ENCODE results near the gene GDPD3. TPM values are rescaled to one million over a fixed set of nuclear protein-coding genes. Genes with fewer than 3 reads are reported as not detected.
A peak's percentile ranks its signal among the peaks of the same experiment; 100 is the strongest.

GDPD3 gene
- total and polyA plus RNA-seq, 9 of the 15 experiments (the other 6 are each of a cell fraction or from before 2014, with no cell fraction given): 0.47 to 3.9 (median 1.1) TPM

DNA sequence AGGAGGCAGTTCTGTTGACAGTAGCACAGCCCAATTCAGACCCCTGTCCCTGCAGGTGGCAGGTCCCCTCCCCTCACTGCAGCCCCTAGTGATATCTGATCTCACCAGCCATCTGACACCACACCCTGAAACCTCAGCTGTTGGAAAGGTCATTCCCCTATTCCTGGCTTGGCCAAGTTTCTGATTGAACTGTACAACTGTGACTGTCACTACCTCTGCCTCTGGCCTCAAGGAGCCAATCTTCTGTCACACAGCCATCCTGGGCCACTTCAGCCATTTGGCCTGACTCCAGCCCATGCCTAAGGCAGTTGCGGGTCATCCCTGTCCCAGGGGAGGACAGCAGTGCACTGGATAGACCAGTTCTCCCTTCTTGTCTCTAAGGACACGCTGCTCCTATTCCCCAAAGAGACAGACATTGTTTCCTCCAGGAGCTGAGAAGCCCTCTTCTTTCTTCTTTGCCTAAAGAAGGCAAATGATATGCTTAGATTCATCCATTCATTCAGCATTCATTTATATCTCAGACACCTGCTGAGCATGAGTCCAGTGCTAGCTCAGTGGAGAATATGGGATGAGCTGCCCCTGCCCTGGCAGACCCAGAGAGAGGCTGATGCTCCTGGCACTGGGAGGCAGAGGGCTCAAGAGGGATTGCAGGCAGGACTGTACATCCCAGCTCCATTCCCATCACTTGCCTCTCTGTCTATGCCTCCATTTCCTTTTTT, 52.3 kb downstream of the GDPD3 start:
- Histone ChIP-seq H3K27me3 (ENCODE audit: control insufficient read depth in 2 of 2, insufficient read depth in 2 of 2, low read length in 2 of 2) (no peaks in the 10 kb centered on the region), H3K4me3 (no peak overlapping the region), H3K79me2 (ENCODE audit: control insufficient read depth, insufficient read depth, low read length) (peaks cover 27% of the 10 kb centered on the region), H3K4me1 (replicated peaks in 1 of 2; ENCODE audit: control insufficient read depth in 2 of 2, insufficient read depth in 2 of 2, low read length in 2 of 2) (peaks cover 17 to 32% of the 10 kb centered on the region in 2 experiments), H3K9ac (ENCODE audit: insufficient read depth in 1 of 2, low read depth in 2 of 2, low read length in 2 of 2) (peak overlapping the region in 1 of 2 experiments; percentile 89; a peak in 1 of 4 replicates), H3K36me3 (ENCODE audit: control insufficient read depth, insufficient read depth, low read length) (peaks cover under 1% of the 10 kb centered on the region; the same call in 1 of the 3 replicates), H4K20me1 (replicated peaks; ENCODE audit: control insufficient read depth, insufficient read depth, low read length) (peaks cover 2% of the 10 kb centered on the region), H3K4me2 (ENCODE audit: insufficient read depth, low read length) (no peak overlapping the region), H3K27ac (ENCODE audit: extremely low read depth, low read depth, low read length) (no peak overlapping the region), H2AFZ (ENCODE audit: low read depth, low read length) (no peak overlapping the region), H3K9me3 (replicated peaks; ENCODE audit: control insufficient read depth, insufficient read depth, low read depth, low read length) (no peaks in the 10 kb centered on the region), H3K9me1 (ENCODE audit: control insufficient read depth, insufficient read depth, low read length) (no peaks in the 10 kb centered on the region)
- 14% methylated on average over 2 of the region's 2 CpGs for WGBS (ENCODE audit: insufficient coverage, low coverage, missing lambda C conversion rate)
- CTCF ChIA-PET (ENCODE audit: low intra/inter-chr PET ratio): no interaction called here
- ATAC-seq (no peak), FAIRE-seq (peak; percentile 57), DNase-seq (ENCODE audit: extremely low read depth in 1 of 4, low spot score in 3 of 4) (peak in 2 of 4 experiments; percentile 16 to 49)
- no TSS peak for BruUV-seq (replicated peaks)
- intact Hi-C loops (cut with micrococcal nuclease) (loop anchor here (10.0 kb wide), 2 partner anchors 314 to 594 kb away; partner anchors contain the start of genes FBRS, MYL11, PRR14 and TBC1D10B), in situ Hi-C loops (cut with MboI) (no loop called here)
- POLR2A ChIA-PET: interaction anchor here (0.6 to 1.4 kb wide), 3 partner anchors 14 to 558 kb away, joined by 3 to 4 read pairs (median 4); partner anchors contain the start of gene TBX6
- TF ChIP-seq KAT8 (IDR thresholded peaks at IDR 0.05; ENCODE audit: low read depth): no peak
- TF ChIP-seq SP1 (CRISPR knock-in tag; IDR thresholded peaks at IDR 0.05): no peak
- peak; percentile 2 for TF ChIP-seq MEIS2 (IDR thresholded peaks at IDR 0.05; ENCODE audit: partially characterized antibody)
- no peak for TF ChIP-seq ERF (CRISPR knock-in tag; IDR thresholded peaks at IDR 0.05)
- TF ChIP-seq RCOR1 (IDR thresholded peaks at IDR 0.05; ENCODE audit: borderline replicate concordance in 1 of 2, low read depth in 2 of 2, low read length in 2 of 2): peak; percentile 19 to 90; a peak in 2 of 4 replicates
- no peak for TF ChIP-seq HNRNPK (IDR thresholded peaks at IDR 0.05; ENCODE audit: low read depth, low read length, poor library complexity, severe bottlenecking)
- TF ChIP-seq, protein P1, sequence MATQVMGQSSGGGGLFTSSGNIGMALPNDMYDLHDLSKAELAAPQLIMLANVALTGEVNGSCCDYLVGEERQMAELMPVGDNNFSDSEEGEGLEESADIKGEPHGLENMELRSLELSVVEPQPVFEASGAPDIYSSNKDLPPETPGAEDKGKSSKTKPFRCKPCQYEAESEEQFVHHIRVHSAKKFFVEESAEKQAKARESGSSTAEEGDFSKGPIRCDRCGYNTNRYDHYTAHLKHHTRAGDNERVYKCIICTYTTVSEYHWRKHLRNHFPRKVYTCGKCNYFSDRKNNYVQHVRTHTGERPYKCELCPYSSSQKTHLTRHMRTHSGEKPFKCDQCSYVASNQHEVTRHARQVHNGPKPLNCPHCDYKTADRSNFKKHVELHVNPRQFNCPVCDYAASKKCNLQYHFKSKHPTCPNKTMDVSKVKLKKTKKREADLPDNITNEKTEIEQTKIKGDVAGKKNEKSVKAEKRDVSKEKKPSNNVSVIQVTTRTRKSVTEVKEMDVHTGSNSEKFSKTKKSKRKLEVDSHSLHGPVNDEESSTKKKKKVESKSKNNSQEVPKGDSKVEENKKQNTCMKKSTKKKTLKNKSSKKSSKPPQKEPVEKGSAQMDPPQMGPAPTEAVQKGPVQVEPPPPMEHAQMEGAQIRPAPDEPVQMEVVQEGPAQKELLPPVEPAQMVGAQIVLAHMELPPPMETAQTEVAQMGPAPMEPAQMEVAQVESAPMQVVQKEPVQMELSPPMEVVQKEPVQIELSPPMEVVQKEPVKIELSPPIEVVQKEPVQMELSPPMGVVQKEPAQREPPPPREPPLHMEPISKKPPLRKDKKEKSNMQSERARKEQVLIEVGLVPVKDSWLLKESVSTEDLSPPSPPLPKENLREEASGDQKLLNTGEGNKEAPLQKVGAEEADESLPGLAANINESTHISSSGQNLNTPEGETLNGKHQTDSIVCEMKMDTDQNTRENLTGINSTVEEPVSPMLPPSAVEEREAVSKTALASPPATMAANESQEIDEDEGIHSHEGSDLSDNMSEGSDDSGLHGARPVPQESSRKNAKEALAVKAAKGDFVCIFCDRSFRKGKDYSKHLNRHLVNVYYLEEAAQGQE (IDR thresholded peaks at IDR 0.05; ENCODE audit: borderline replicate concordance): no peak
- TF ChIP-seq, protein P1 (CRISPR knock-in tag; IDR thresholded peaks at IDR 0.05; ENCODE audit: low read depth): no peak
- TF ChIP-seq NFIC (IDR thresholded peaks at IDR 0.05): peak; percentile 58
- peak; percentile 39; the same call in 1 of the 2 replicates for TF ChIP-seq CTBP1 (IDR thresholded peaks at IDR 0.05; ENCODE audit: borderline replicate concordance)
- TF ChIP-seq HDAC1 (IDR thresholded peaks at IDR 0.05): peak in 1 of 2 experiments; percentile 78; a peak in 2 of 4 replicates
- TF ChIP-seq XRCC4 (IDR thresholded peaks at IDR 0.05; ENCODE audit: extremely low read depth, insufficient read depth, insufficient read length): no peak
- TF ChIP-seq, protein P2, sequence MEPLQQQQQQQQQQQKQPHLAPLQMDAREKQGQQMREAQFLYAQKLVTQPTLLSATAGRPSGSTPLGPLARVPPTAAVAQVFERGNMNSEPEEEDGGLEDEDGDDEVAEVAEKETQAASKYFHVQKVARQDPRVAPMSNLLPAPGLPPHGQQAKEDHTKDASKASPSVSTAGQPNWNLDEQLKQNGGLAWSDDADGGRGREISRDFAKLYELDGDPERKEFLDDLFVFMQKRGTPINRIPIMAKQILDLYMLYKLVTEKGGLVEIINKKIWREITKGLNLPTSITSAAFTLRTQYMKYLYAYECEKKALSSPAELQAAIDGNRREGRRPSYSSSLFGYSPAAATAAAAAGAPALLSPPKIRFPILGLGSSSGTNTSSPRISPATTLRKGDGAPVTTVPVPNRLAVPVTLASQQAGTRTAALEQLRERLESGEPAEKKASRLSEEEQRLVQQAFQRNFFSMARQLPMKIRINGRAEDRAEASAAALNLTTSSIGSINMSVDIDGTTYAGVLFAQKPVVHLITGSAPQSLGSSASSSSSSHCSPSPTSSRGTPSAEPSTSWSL (CRISPR knock-in tag; IDR thresholded peaks at IDR 0.05; ENCODE audit: borderline replicate concordance): no peak

All from K562 (cell line).